IMR-90 (cell line): ENCODE results near the gene C3orf22. TPM values are rescaled to one million over a fixed set of nuclear protein-coding genes. Genes with fewer than 3 reads are reported as not detected.

ENCODE experiments used
- ATAC-seq: fragments of 200-7000 bp; cut with Tn5 transposase; 2 replicates; pipeline ENCODE4 v1.9.1; 2020; ENCODE audit warnings: low read depth, mild to moderate bottlenecking, moderate library complexity
- BruUV-seq: library from RNA; stranded (reverse); fragments of 400-500 nt; replicated peaks from 2 replicates; lab custom pipeline; 2021; lab: Mats Ljungman, UMichigan
- CTCF ChIA-PET: fragments of 300-600 bp; formaldehyde crosslinking; extraction: SDS; loops from one replicate; lab custom pipeline; 2021; ENCODE audit warnings: antibody characterized with exemption; lab: Yijun Ruan, JAX
- POLR2A ChIA-PET: fragments of 300-600 bp; sonication (Branson Sonifier 250); formaldehyde crosslinking; loops from one replicate; lab custom pipeline; 2022; ENCODE audit warnings: antibody characterized with exemption; ENCODE audit not compliant: unreplicated experiment; lab: Charles Lee
- DNase-seq: peaks from one replicate; pipeline ENCODE4 v3.0.0; 2013
- H2AFZ ChIP-seq: replicated peaks from 2 replicates; pipeline ENCODE3; 2013; ENCODE audit warnings: low read length, mild to moderate bottlenecking; ENCODE audit not compliant: poor library complexity
- H2AK5ac ChIP-seq: 2 replicates; pipeline ENCODE4 v1.6.1; 2013; ENCODE audit warnings: low read depth, low read length, inconsistent platforms
- H2AK9ac ChIP-seq: replicated peaks from 2 replicates; pipeline ENCODE3; 2013; ENCODE audit warnings: mild to moderate bottlenecking, low read depth, low read length, moderate library complexity; ENCODE audit not compliant: poor library complexity
- H2BK120ac ChIP-seq: 2 replicates; pipeline ENCODE4 v1.6.1; 2013; ENCODE audit warnings: low read depth, low read length, inconsistent platforms
- H2BK15ac ChIP-seq: 3 replicates; pipeline ENCODE4 v1.6.1; 2013; ENCODE audit warnings: low read depth, low read length, inconsistent platforms
- H2BK20ac ChIP-seq: 2 replicates; pipeline ENCODE4 v1.6.1; 2013; ENCODE audit warnings: low read depth, mild to moderate bottlenecking, inconsistent platforms, low read length, moderate library complexity
- H2BK5ac ChIP-seq: 2 replicates; pipeline ENCODE4 v1.6.1; 2013; ENCODE audit warnings: mild to moderate bottlenecking, low read depth, low read length, inconsistent platforms; ENCODE audit not compliant: poor library complexity, severe bottlenecking
- H3K14ac ChIP-seq: replicated peaks from 2 replicates; pipeline ENCODE4 v1.6.1; 2013; ENCODE audit warnings: low read depth, low read length, inconsistent platforms
- H3K18ac ChIP-seq: 2 replicates; pipeline ENCODE4 v1.6.1; 2013; ENCODE audit warnings: low read depth, low read length, control low read depth
- H3K23ac ChIP-seq: 2 replicates; pipeline ENCODE4 v1.6.1; 2013; ENCODE audit warnings: low read depth, low read length, inconsistent platforms
- H3K27ac ChIP-seq: 2 replicates; pipeline ENCODE4 v1.5.1; 2013; ENCODE audit warnings: mild to moderate bottlenecking, control low read depth, low read length; ENCODE audit not compliant: insufficient read depth
- H3K27me3 ChIP-seq: 2 replicates; pipeline ENCODE4 v1.6.1; 2013; ENCODE audit warnings: low read length; ENCODE audit not compliant: control insufficient read depth, insufficient read depth
- H3K36me3 ChIP-seq: 2 replicates; pipeline ENCODE4 v1.6.1; 2013; ENCODE audit warnings: low read length, mixed read lengths; ENCODE audit not compliant: control insufficient read depth, insufficient read depth
- H3K4ac ChIP-seq: 2 replicates; pipeline ENCODE4 v1.6.1; 2013; ENCODE audit warnings: low read depth, low read length, inconsistent platforms
- H3K4me1 ChIP-seq: 2 replicates; pipeline ENCODE4 v1.6.1; 2013; ENCODE audit warnings: low read length, mixed read lengths; ENCODE audit not compliant: control insufficient read depth, insufficient read depth
- H3K4me2 ChIP-seq: 2 replicates; pipeline ENCODE4 v1.6.1; 2013; ENCODE audit warnings: low read depth, mild to moderate bottlenecking, control low read depth, low read length, moderate library complexity
- H3K4me3 ChIP-seq: 2 replicates; pipeline ENCODE4 v1.5.1; 2013; ENCODE audit warnings: low read depth, mild to moderate bottlenecking, control low read depth, low read length, moderate library complexity; ENCODE audit not compliant: insufficient read depth
- H3K56ac ChIP-seq: 2 replicates; pipeline ENCODE4 v1.6.1; 2013; ENCODE audit warnings: low read length, inconsistent platforms; ENCODE audit not compliant: insufficient read depth; ENCODE audit errors: extremely low read depth
- H3K79me1 ChIP-seq, 2 experiments: 2 replicates each; pipeline ENCODE4 v1.6.1; 2013; ENCODE audit warnings: low read length in 2 of 2, inconsistent platforms in 1 of 2, low read depth in 1 of 2
- H3K9ac ChIP-seq: 2 replicates; pipeline ENCODE4 v1.6.1; 2013; ENCODE audit warnings: low read depth, low read length, control low read depth
- H3K9me1 ChIP-seq: 2 replicates; pipeline ENCODE4 v1.6.1; 2013; ENCODE audit warnings: low read length, inconsistent platforms; ENCODE audit not compliant: insufficient read depth
- H3K9me3 ChIP-seq: 2 replicates; pipeline ENCODE4 v1.6.1; 2013; ENCODE audit warnings: low read length; ENCODE audit not compliant: control insufficient read depth, insufficient read depth
- H4K20me1 ChIP-seq: 2 replicates; pipeline ENCODE4 v1.6.1; 2013; ENCODE audit warnings: low read length, inconsistent platforms; ENCODE audit not compliant: insufficient read depth
- H4K5ac ChIP-seq: 2 replicates; pipeline ENCODE4 v1.6.1; 2013; ENCODE audit warnings: mild to moderate bottlenecking, low read depth, low read length, control low read depth
- H4K8ac ChIP-seq, 2 experiments: 2 replicates each; pipeline ENCODE4 v1.6.1; 2013; ENCODE audit warnings: low read depth in 2 of 2, low read length in 2 of 2, control low read depth in 1 of 2, inconsistent platforms in 1 of 2
- H4K91ac ChIP-seq: 2 replicates; pipeline ENCODE4 v1.6.1; 2013; ENCODE audit warnings: low read depth, low read length, inconsistent platforms; ENCODE audit not compliant: insufficient read depth
- BHLHE40 ChIP-seq: fragments of 150-350 bp; IDR thresholded peaks from 2 replicates; pipeline ENCODE4 v1.6.1; 2016; ENCODE audit warnings: mild to moderate bottlenecking, low read depth, low read length
- CEBPB ChIP-seq: IDR thresholded peaks from 2 replicates; pipeline ENCODE4 v1.6.1; 2012; ENCODE audit warnings: low read depth, low read length, improper control_type of control experiment
- CHD1 ChIP-seq: IDR thresholded peaks from 2 replicates; pipeline ENCODE4 v1.6.1; 2012; ENCODE audit warnings: low read depth, low read length, improper control_type of control experiment
- CTCF ChIP-seq: conservative IDR thresholded peaks from 2 replicates; pipeline ENCODE4 v1.5.1; 2012; ENCODE audit warnings: mild to moderate bottlenecking, low read depth, low read length, improper control_type of control experiment
- ELK1 ChIP-seq: fragments of 150-350 bp; IDR thresholded peaks from 2 replicates; pipeline ENCODE4 v1.6.1; 2016; ENCODE audit warnings: low read depth, mild to moderate bottlenecking, low read length, moderate library complexity, borderline replicate concordance
- FOS ChIP-seq: fragments of 150-350 bp; IDR thresholded peaks from 2 replicates; pipeline ENCODE4 v1.6.1; 2016; ENCODE audit warnings: low read depth, low read length
- MAFK ChIP-seq: IDR thresholded peaks from 2 replicates; pipeline ENCODE4 v1.6.1; 2012; ENCODE audit warnings: low read depth, low read length, improper control_type of control experiment
- MAZ ChIP-seq: IDR thresholded peaks from 2 replicates; pipeline ENCODE4 v1.6.1; 2012; ENCODE audit warnings: low read depth, mild to moderate bottlenecking, low read length, improper control_type of control experiment, moderate library complexity, borderline replicate concordance
- MXI1 ChIP-seq: IDR thresholded peaks from 2 replicates; pipeline ENCODE4 v1.6.1; 2012; ENCODE audit warnings: low read depth, mild to moderate bottlenecking, low read length, moderate library complexity, borderline replicate concordance
- NFE2L2 ChIP-seq: fragments of 150-350 bp; IDR thresholded peaks from 2 replicates; pipeline ENCODE4 v1.6.1; 2016; ENCODE audit warnings: low read depth, mild to moderate bottlenecking, low read length
- POLR2A ChIP-seq: IDR thresholded peaks from 2 replicates; pipeline ENCODE4 v1.6.1; 2012; ENCODE audit warnings: mild to moderate bottlenecking, low read depth, low read length
- RAD21 ChIP-seq: IDR thresholded peaks from 2 replicates; pipeline ENCODE4 v1.6.1; 2012; ENCODE audit warnings: low read length, improper control_type of control experiment
- RCOR1 ChIP-seq: IDR thresholded peaks from 2 replicates; pipeline ENCODE4 v1.6.1; 2012; ENCODE audit warnings: mild to moderate bottlenecking, low read length, improper control_type of control experiment; ENCODE audit not compliant: insufficient replicate concordance
- RFX5 ChIP-seq: IDR thresholded peaks from 2 replicates; pipeline ENCODE4 v1.8.0; 2012; ENCODE audit warnings: low read depth, mild to moderate bottlenecking, low read length, moderate library complexity
- SMC3 ChIP-seq: fragments of 150-350 bp; IDR thresholded peaks from 2 replicates; pipeline ENCODE4 v1.6.1; 2016; ENCODE audit warnings: low read depth, mild to moderate bottlenecking, antibody characterized with exemption, low read length, moderate library complexity
- USF2 ChIP-seq: fragments of 150-350 bp; IDR thresholded peaks from 2 replicates; pipeline ENCODE4 v1.6.1; 2017; ENCODE audit warnings: mild to moderate bottlenecking, antibody characterized with exemption, low read length, low read depth
- WGBS, 2 experiments: methylation state at CpG; one replicate each; pipeline versions ENCODE4 v1.1.5 to v1.1.7; 2013; ENCODE audit warnings: missing lambda C conversion rate in 2 of 2; ENCODE audit not compliant: insufficient read length in 1 of 2; ENCODE audit errors: extremely low coverage in 2 of 2; 5-methylcytosine and 5-hydroxymethylcytosine counted together
- dilution Hi-C: fragments of 300-500 bp; cut with HindIII; formaldehyde crosslinking; loops from one replicate; pipeline ENCODE4 v1.14.3; 2018; ENCODE audit warnings: low sequenced_read_pairs; ENCODE audit not compliant: unreplicated experiment
- in situ Hi-C: fragments of 300-500 bp; cut with MboI; formaldehyde crosslinking; loops from 3 replicates; pipeline ENCODE4 v1.14.3; 2019; ENCODE audit warnings: low sequenced_read_pairs, inconsistent platforms, mixed read lengths
- intact Hi-C: fragments of 100-400 bp; cut with micrococcal nuclease; formaldehyde crosslinking; loops from 2 replicates; pipeline ENCODE4 v1.10.0; 2022
- polyA plus RNA-seq, 3 experiments: library from polyadenylated mRNA; depleted of rRNA; stranded (reverse); fragments of >200 nt; gene quantifications; 2 replicates each; pipeline ENCODE4 v1.2.3, GENCODE V29; 2012; ENCODE audit warnings: low replicate concordance in 1 of 3
- total RNA-seq: library from RNA; depleted of rRNA; stranded (reverse); fragments of >200 nt; gene quantifications from 2 replicates; pipeline ENCODE4 v1.2.3, GENCODE V29; 2012

Gene C3orf22
- total and polyA plus RNA-seq, 2 of the 4 experiments (the other 2 are of a cell fraction) = not detected

GRCh38 chr3:126537730-126538281 is 20.9 kb downstream of the C3orf22 start:
- no peak overlapping the region for H4K5ac ChIP-seq
- ATAC-seq = no peak
- BruUV-seq = no TSS peak
- no peak overlapping the region for H2BK5ac ChIP-seq
- no peak for TF ChIP-seq CHD1
- TF ChIP-seq FOS = no peak
- TF ChIP-seq RCOR1 = no peak
- no peak for TF ChIP-seq POLR2A
- TF ChIP-seq ELK1 = no peak
- TF ChIP-seq SMC3 = no peak
- TF ChIP-seq NFE2L2 = no peak
- TF ChIP-seq USF2 = no peak
- no peak for TF ChIP-seq RFX5
- no peak for TF ChIP-seq RAD21
- no peak for TF ChIP-seq CEBPB
- TF ChIP-seq BHLHE40 = no peak
- TF ChIP-seq MXI1 = no peak
- no peak for TF ChIP-seq CTCF
- no peak for TF ChIP-seq MAZ
- no peak for TF ChIP-seq MAFK
- H2AK9ac ChIP-seq = no peak overlapping the region
- no peak overlapping the region for H3K4ac ChIP-seq
- 21% methylated on average over 5 of the region's 10 CpGs; no CpG with 5 or more reads in 1 of the 2 experiments for WGBS, 2 experiments
- no peak overlapping the region for H3K4me2 ChIP-seq
- POLR2A ChIA-PET = no interaction called here
- no peak overlapping the region; the same call in 1 of the 2 replicates for H2BK120ac ChIP-seq
- H3K27me3 ChIP-seq = peaks cover 43% of the 10 kb centered on the region
- no peaks in the 10 kb centered on the region for H3K79me1 ChIP-seq
- in situ Hi-C loops (no loop called here), intact Hi-C loops (no loop called here), dilution Hi-C loops (no loop called here)
- CTCF ChIA-PET = no interaction called here
- no peaks in the 10 kb centered on the region for H3K36me3 ChIP-seq
- H2AK5ac ChIP-seq = no peak overlapping the region
- no peak overlapping the region for H2AFZ ChIP-seq
- H3K4me3 ChIP-seq = no peak overlapping the region
- H3K4me1 ChIP-seq = peaks cover 6% of the 10 kb centered on the region
- H4K91ac ChIP-seq = no peak overlapping the region
- H4K20me1 ChIP-seq = no peaks in the 10 kb centered on the region
- H3K23ac ChIP-seq = no peak overlapping the region
- no peak overlapping the region for H3K56ac ChIP-seq
- H2BK15ac ChIP-seq = no peak overlapping the region
- DNase-seq = no peak
- H3K18ac ChIP-seq = no peak overlapping the region
- no peaks in the 10 kb centered on the region; the same call in 1 of the 2 replicates for H3K9me3 ChIP-seq
- no peak overlapping the region for H2BK20ac ChIP-seq
- H4K8ac ChIP-seq = no peak overlapping the region
- H3K9ac ChIP-seq = no peak overlapping the region
- H3K14ac ChIP-seq = no peak overlapping the region
- H3K27ac ChIP-seq = no peak overlapping the region
- peaks cover 12% of the 10 kb centered on the region for H3K9me1 ChIP-seq
